K562 (cell line): ENCODE data around the gene TMEM132D. TPM values are rescaled to one million over a fixed set of nuclear protein-coding genes. Genes with fewer than 3 reads are reported as not detected.

Experiments
- ATAC-seq: fragments of 200-7000 bp; cut with Tn5 transposase; 3 replicates; pipeline ENCODE4 v1.9.1; 2020; ENCODE audit warnings: moderate library complexity
- BruUV-seq: library from RNA; stranded (reverse); fragments of 400-500 nt; replicated peaks from 2 replicates; lab custom pipeline; 2021; lab: Mats Ljungman, UMichigan
- CTCF ChIA-PET: fragments of 300-600 bp; formaldehyde crosslinking; extraction: SDS; loops from one replicate; lab custom pipeline; 2021; ENCODE audit warnings: low intra/inter-chr PET ratio; lab: Yijun Ruan, JAX
- POLR2A ChIA-PET: fragments of 300-600, 350-650 bp; sonication (Branson Sonifier 250); formaldehyde crosslinking; extraction: SDS; loops from one replicate; lab custom pipeline; 2021; ENCODE audit warnings: antibody characterized with exemption, inconsistent platforms; lab: Yijun Ruan, JAX
- DNase-seq, 4 experiments: peaks; one replicate each; pipeline versions ENCODE4 v3.0.0 to v3.0.0-alpha.2; 2011 to 2018; ENCODE audit warnings: low spot score in 3 of 4, mixed read lengths in 3 of 4; ENCODE audit errors: extremely low read depth in 1 of 4
- FAIRE-seq: peaks from 2 replicates; lab custom pipeline; 2011; peaks lifted over from hg19 to GRCh38; lab: Jason Lieb, UNC
- H2AFZ ChIP-seq: 2 replicates; pipeline ENCODE4 v1.6.0; 2011; ENCODE audit warnings: low read depth, low read length, control low read depth, inconsistent platforms
- H3K27ac ChIP-seq: fragments of 200-600 bp; 3 replicates; pipeline ENCODE4 v1.8.0; 2011; ENCODE audit warnings: low read depth, mild to moderate bottlenecking, control low read depth, inconsistent platforms, low read length, moderate library complexity, mixed read lengths; ENCODE audit errors: extremely low read depth
- H3K27me3 ChIP-seq, 2 experiments: fragments of 300-600 bp in 1 of 2; 2 replicates in 1 of 2; 3 replicates in 1 of 2; pipeline versions ENCODE4 v1.6.0 to v1.8.0; 2011; ENCODE audit warnings: inconsistent platforms in 2 of 2, low read length in 2 of 2, mild to moderate bottlenecking in 1 of 2, mixed read lengths in 1 of 2, moderate library complexity in 1 of 2; ENCODE audit not compliant: control insufficient read depth in 2 of 2, insufficient read depth in 2 of 2
- H3K36me3 ChIP-seq: fragments of 300-600 bp; 3 replicates; pipeline ENCODE4 v1.8.0; 2011; ENCODE audit warnings: mild to moderate bottlenecking, low read length, inconsistent platforms; ENCODE audit not compliant: control insufficient read depth, insufficient read depth
- H3K4me1 ChIP-seq, 2 experiments: fragments of 200-600 bp in 1 of 2; replicated peaks in 1 of 2; 2 replicates in 1 of 2; 3 replicates in 1 of 2; pipeline versions ENCODE4 v1.5.1 to v1.8.0; 2011; ENCODE audit warnings: inconsistent platforms in 2 of 2, low read length in 2 of 2, mild to moderate bottlenecking in 1 of 2, mixed read lengths in 1 of 2, moderate library complexity in 1 of 2; ENCODE audit not compliant: control insufficient read depth in 2 of 2, insufficient read depth in 2 of 2
- H3K4me2 ChIP-seq: 2 replicates; pipeline ENCODE4 v1.6.1; 2011; ENCODE audit warnings: low read length, control low read depth, inconsistent platforms, mixed read lengths; ENCODE audit not compliant: insufficient read depth
- H3K4me3 ChIP-seq: fragments of 200-600 bp; sonication (generic), shearing (Covaris generic); 2 replicates; pipeline ENCODE4 v1.5.1; 2016; ENCODE audit warnings: control low read depth, inconsistent platforms
- H3K79me2 ChIP-seq: fragments of 200-600 bp; 3 replicates; pipeline ENCODE4 v1.8.0; 2011; ENCODE audit warnings: low read length, inconsistent platforms; ENCODE audit not compliant: control insufficient read depth, insufficient read depth
- H3K9ac ChIP-seq, 2 experiments: 2 replicates each; pipeline versions ENCODE4 v1.6.0 to v1.6.1; 2011; ENCODE audit warnings: low read depth in 2 of 2, low read length in 2 of 2, control low read depth in 1 of 2, inconsistent platforms in 1 of 2, mild to moderate bottlenecking in 1 of 2, mixed read lengths in 1 of 2; ENCODE audit not compliant: insufficient read depth in 1 of 2
- H3K9me1 ChIP-seq: one replicate; pipeline ENCODE4 v1.6.0; 2011; ENCODE audit warnings: inconsistent platforms, mild to moderate bottlenecking, low read length, moderate library complexity; ENCODE audit not compliant: control insufficient read depth, insufficient read depth
- H3K9me3 ChIP-seq: replicated peaks from 2 replicates; pipeline ENCODE4 v1.5.1; 2011; ENCODE audit warnings: low read depth, low read length, inconsistent platforms; ENCODE audit not compliant: control insufficient read depth, insufficient read depth
- H4K20me1 ChIP-seq: replicated peaks from 2 replicates; pipeline ENCODE4 v1.6.1; 2011; ENCODE audit warnings: low read length, inconsistent platforms, mixed read lengths; ENCODE audit not compliant: control insufficient read depth, insufficient read depth
- HDAC6 ChIP-seq: IDR thresholded peaks from 2 replicates; pipeline ENCODE4 v1.6.1; 2012; ENCODE audit warnings: low read depth, mild to moderate bottlenecking, control low read depth, inconsistent platforms, low read length, moderate library complexity
- WGBS: fragments of 100-300 bp; shearing (Covaris generic); methylation state at CpG from one replicate; pipeline ENCODE4 v1.1.6; 2016; ENCODE audit warnings: low coverage, mixed read lengths; ENCODE audit not compliant: insufficient coverage; ENCODE audit errors: missing lambda C conversion rate; 5-methylcytosine and 5-hydroxymethylcytosine counted together
- in situ Hi-C: fragments of 300-500 bp; cut with MboI; formaldehyde crosslinking; loops from 4 replicates; pipeline ENCODE4 v1.15.0; 2018; ENCODE audit warnings: inconsistent platforms, mixed read lengths
- intact Hi-C: fragments of 100-400 bp; cut with micrococcal nuclease; formaldehyde crosslinking; loops from 2 replicates; pipeline ENCODE4 v1.14.2; 2022
- polyA plus RNA-seq, 8 experiments: library from polyadenylated mRNA; depleted of rRNA in 4 of 8; stranded (reverse) in 5 of 8; unstranded in 3 of 8; fragments of >200 nt; fragmentation: Nextera tagmentation in 2 of 8; fragmentation: Illumina TruSeq in 1 of 8; extraction: Ambion mirVana in 2 of 8; extraction: Trizol in 1 of 8; gene quantifications; 2 replicates each; pipeline versions ENCODE4 v1.2.1 to v1.2.3, GENCODE V29; 2011 to 2014; ENCODE audit warnings: inconsistent platforms in 1 of 8, missing spikeins in 1 of 8
- total RNA-seq, 7 experiments: library from RNA; depleted of rRNA in 6 of 7; stranded (reverse); fragments of >200 nt in 6 of 7; fragmentation: Illumina TruSeq in 2 of 7; extraction: Trizol in 2 of 7; gene quantifications; 2 replicates each; pipeline versions ENCODE4 v1.2.1 to v1.2.3, GENCODE V29; 2011 to 2021; ENCODE audit warnings: low replicate concordance in 1 of 7

Gene TMEM132D
- total and polyA plus RNA-seq, 9 of the 15 experiments (the other 6 are each of a cell fraction or from before 2014, with no cell fraction given) = not detected

- H3K4me3 ChIP-seq = no peak overlapping the region
- no TSS peak for BruUV-seq
- no peak for TF ChIP-seq HDAC6
- TF ChIP-seq, all 486 proteins: peak for 0
- Histone ChIP-seq H3K9me1 (no peaks in the 10 kb centered on the region), H3K79me2 (no peaks in the 10 kb centered on the region), H3K27ac (no peak overlapping the region), H3K36me3 (no peaks in the 10 kb centered on the region), H3K9ac (no peak overlapping the region), H2AFZ (no peak overlapping the region), H4K20me1 (no peaks in the 10 kb centered on the region), H3K4me2 (no peak overlapping the region), H3K4me1 (no peaks in the 10 kb centered on the region), H3K9me3 (no peaks in the 10 kb centered on the region), H3K27me3 (peaks cover 2 to 15% of the 10 kb centered on the region in 2 experiments; a peak in 3 of 5 replicates)
- FAIRE-seq = no peak
- POLR2A ChIA-PET = no interaction called here
- in situ Hi-C loops (loop anchor here (25.0 kb wide), 2 partner anchors 722 to 1122 kb away; no protein-coding TSS in a partner anchor), intact Hi-C loops (loop anchor here (2.0 to 5.0 kb wide), 4 partner anchors 103 to 1127 kb away; no protein-coding TSS in a partner anchor)
- no peak for ATAC-seq
- CTCF ChIA-PET = no interaction called here
- no peak for DNase-seq
- under 1% methylated on average over 20 of the region's 22 CpGs for WGBS
Measured at GRCh38 chr12:129909051-129910020, 5.5 kb upstream of the TMEM132D start.
